PFSK-1 (cell line): ENCODE results near the gene LGI1.

Experiments
- FOXP2 ChIP-seq: optimal IDR thresholded peaks from 2 replicates; pipeline ENCODE3; 2011; ENCODE audit warnings: borderline replicate concordance, control low read depth, inconsistent platforms; ENCODE audit not compliant: insufficient read depth; ENCODE audit errors: extremely low read length, extremely low read depth
- POLR2AphosphoS5 ChIP-seq: IDR thresholded peaks from 2 replicates; pipeline ENCODE4 v1.6.1; 2012; ENCODE audit warnings: low read depth, mild to moderate bottlenecking, control low read depth, low read length, moderate library complexity
- REST ChIP-seq, 2 experiments: IDR thresholded peaks; 2 replicates each; pipeline versions ENCODE4 v1.6.1 to v1.8.0; 2011 to 2012; ENCODE audit warnings: low read depth in 2 of 2, low read length in 2 of 2, control low read depth in 1 of 2, inconsistent platforms in 1 of 2, mild to moderate bottlenecking in 1 of 2, moderate library complexity in 1 of 2; ENCODE audit not compliant: insufficient read depth in 1 of 2
- SIN3A ChIP-seq: IDR thresholded peaks from 2 replicates; pipeline ENCODE4 v1.6.1; 2012; ENCODE audit warnings: mild to moderate bottlenecking, low read length, moderate library complexity, borderline replicate concordance; ENCODE audit not compliant: insufficient read depth
- TAF1 ChIP-seq: IDR thresholded peaks from 2 replicates; pipeline ENCODE4 v1.6.1; 2012; ENCODE audit warnings: low read length, control low read depth, borderline replicate concordance; ENCODE audit not compliant: insufficient read depth

DNA sequence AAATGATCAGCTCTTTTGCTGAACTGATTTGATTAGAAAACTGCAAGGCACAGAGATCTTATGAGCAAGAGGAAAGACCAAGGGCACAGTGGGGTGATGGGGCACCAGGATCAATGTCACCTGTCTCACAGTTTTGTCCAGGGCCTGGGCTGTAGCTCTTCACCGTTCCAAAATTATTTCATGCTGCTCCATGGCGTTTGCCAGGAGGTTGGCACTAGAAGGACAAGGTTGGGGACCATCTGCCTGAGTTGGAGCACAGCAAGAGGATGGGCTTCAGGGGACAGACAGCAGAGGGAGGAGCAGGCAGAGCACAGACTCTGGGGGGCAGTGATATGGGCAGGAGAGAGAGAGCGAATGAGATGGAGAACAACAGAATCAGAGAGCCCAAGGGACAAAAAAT, 37.8 kb upstream of the LGI1 start:
- TF ChIP-seq REST (IDR thresholded peaks at IDR 0.05; ENCODE audit: insufficient read depth in 1 of 2, low read depth in 2 of 2, low read length in 2 of 2) (no peak), POLR2AphosphoS5 (no peak), TAF1 (no peak), SIN3A (no peak), FOXP2 (no peak)
